Muscle layer of duodenum (tissue), 2 donors: ENCODE results near the gene EXD2.
A peak's percentile ranks its signal among the peaks of the same experiment; 100 is the strongest.
"Not testable (repeated sequence)": the region's sequence is repeated elsewhere in the genome, so short reads cannot be mapped to it uniquely, and the experiment has no call there.

Experiments used
- H3K27ac ChIP-seq: one replicate; pipeline ENCODE4 v1.7.0; 2013; ENCODE audit warnings: mild to moderate bottlenecking, low read length
- H3K27me3 ChIP-seq: one replicate; pipeline ENCODE4 v1.7.0; 2013; ENCODE audit warnings: low read depth, mild to moderate bottlenecking, control low read depth, low read length
- H3K36me3 ChIP-seq, 2 donors: one replicate each; pipeline ENCODE4 v1.7.0; 2013; ENCODE audit warnings: low read length in 2 of 2, control low read depth in 1 of 2, mild to moderate bottlenecking in 1 of 2; ENCODE audit not compliant: insufficient read depth in 2 of 2, control insufficient read depth in 1 of 2
- H3K4me1 ChIP-seq, 2 donors: one replicate each; pipeline ENCODE4 v1.7.0; 2013; ENCODE audit warnings: low read length in 2 of 2, mild to moderate bottlenecking in 2 of 2, control low read depth in 1 of 2, moderate library complexity in 1 of 2; ENCODE audit not compliant: insufficient read depth in 2 of 2, control insufficient read depth in 1 of 2
- H3K4me3 ChIP-seq, 2 donors: one replicate each; pipeline ENCODE4 v1.7.0; 2013; ENCODE audit warnings: low read length in 2 of 2, low read depth in 1 of 2, mild to moderate bottlenecking in 1 of 2
- H3K9me3 ChIP-seq, 2 donors: one replicate each; pipeline ENCODE4 v1.7.0; 2013; ENCODE audit warnings: low read length in 2 of 2, control low read depth in 1 of 2, mild to moderate bottlenecking in 1 of 2; ENCODE audit not compliant: control insufficient read depth in 1 of 2
- donor health status: healthy.

Gene EXD2

DNA sequence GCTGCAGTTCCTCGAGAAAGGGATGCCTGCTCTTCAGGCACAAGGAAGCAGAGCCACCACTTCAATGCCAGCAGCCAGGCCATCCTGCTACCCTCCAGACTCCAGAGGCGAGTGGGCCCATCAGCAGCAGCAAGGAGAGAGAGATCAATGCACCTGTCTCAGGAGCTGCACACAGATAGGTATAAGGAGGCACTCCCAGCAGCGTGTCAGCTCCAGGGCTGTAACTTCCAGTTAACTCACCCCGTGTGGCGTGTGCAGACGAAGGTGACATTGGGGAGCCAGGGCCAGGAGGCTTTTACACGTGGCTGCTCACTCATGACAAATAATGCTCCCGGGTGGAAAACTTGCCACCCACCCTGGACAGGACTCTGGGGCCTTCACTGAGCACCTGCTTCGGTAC, 92.9 kb downstream of the EXD2 start:
- Histone ChIP-seq H3K36me3 (no peaks in the 10 kb centered on the region), H3K27ac (no peak overlapping the region), H3K4me3 (no peak overlapping the region), H3K27me3 (no peaks in the 10 kb centered on the region), H3K9me3 (no peaks in the 10 kb centered on the region), H3K4me1 (peaks cover 0 to 19% of the 10 kb centered on the region in 2 donors)

DNA sequence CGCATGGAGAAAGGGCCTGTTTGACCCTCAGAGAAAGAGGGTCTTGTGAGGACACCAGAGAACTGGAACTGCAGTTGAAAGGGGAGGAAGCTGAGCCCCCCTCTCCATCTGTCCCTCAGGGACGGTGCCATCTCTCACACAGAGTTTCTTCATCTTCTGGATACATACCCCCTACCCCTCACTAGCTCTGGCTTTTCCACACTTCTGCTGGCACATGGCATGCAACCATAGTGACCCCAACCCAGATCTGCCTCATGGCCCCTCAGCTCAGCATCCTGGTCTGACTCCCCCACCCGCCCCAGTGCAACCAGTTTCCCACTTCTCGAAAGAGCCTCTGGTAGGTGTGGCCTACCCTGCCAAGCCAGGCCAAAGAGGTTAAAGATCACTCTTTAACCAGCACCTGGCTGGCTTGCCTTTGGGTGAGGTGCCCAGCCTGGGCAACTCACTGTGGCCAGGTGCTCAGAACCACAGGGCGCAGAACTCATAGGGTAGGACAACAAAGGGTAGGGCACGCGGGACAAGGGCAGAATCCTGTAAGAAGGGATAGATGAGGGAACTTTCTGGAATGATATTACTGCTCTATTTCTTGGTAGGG, 94.5 kb downstream of the EXD2 start:
- Histone ChIP-seq H3K27me3 (no peaks in the 10 kb centered on the region), H3K36me3 (no peaks in the 10 kb centered on the region), H3K27ac (no peak overlapping the region), H3K4me3 (no peak overlapping the region), H3K9me3 (no peaks in the 10 kb centered on the region), H3K4me1 (peaks cover 0 to 19% of the 10 kb centered on the region in 2 donors)

DNA sequence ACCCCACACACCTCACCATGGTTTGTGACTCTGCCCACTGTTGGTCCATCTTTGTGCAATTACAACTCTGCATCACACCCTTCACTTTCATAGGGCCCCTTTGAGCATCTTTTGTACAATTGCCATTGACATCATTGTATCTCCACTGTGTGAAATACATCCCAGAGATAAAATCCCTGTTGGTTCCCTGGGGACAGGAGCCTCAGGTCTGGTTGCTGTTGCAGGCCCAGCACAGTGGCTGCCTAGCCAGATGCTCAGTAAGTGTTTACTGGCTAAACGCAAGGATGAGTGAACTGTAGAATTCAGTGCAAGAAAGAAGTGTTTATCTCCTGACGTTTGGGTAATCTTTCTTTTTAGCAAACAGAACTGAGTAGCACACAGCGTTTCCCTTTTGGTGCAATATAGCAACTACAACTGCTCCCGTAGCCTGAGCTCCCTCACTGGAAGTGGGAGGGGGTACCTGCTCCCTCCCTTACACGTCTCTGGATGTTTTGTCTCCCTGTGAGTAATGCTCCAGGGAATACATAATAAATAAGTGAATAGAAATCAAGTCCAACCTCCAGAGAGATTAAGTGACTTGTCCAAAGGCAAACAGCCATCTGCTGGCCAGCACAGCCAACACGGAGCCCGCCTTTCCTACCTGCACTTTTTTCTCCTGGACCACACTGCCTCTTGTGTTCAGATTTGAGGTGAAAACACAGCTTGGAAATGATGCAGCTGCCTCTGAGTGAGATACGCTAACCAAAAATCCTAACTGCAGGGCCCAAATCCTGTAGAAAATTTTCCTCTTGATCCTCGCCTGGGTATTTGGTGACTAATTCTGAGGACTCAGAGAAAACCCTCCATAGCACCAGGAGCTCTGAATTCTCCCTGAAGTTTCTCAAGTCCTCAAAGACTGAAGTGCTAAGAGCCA, 96.1 kb downstream of the EXD2 start:
- Histone ChIP-seq H3K9me3 (no peaks in the 10 kb centered on the region), H3K4me3 (no peak overlapping the region), H3K27me3 (no peaks in the 10 kb centered on the region), H3K36me3 (no peaks in the 10 kb centered on the region), H3K27ac (peak overlapping the region; percentile 21), H3K4me1 (peaks cover 0 to 19% of the 10 kb centered on the region in 2 donors)

- H3K36me3 ChIP-seq: no peaks in the 10 kb centered on the region
- H3K27ac ChIP-seq: peak overlapping the region; percentile 21
- no peaks in the 10 kb centered on the region for H3K27me3 ChIP-seq
- H3K4me1 ChIP-seq: peaks cover 0 to 19% of the 10 kb centered on the region in 2 donors
- no peaks in the 10 kb centered on the region for H3K9me3 ChIP-seq
- no peak overlapping the region for H3K4me3 ChIP-seq
These were observed 96.9 kb downstream of the EXD2 start for GRCh38 chr14:69288011-69288771.

GRCh38 chr14:69288956-69289705, 97.8 kb downstream of the EXD2 start:
- Histone ChIP-seq H3K9me3 (no peaks in the 10 kb centered on the region), H3K27me3 (no peaks in the 10 kb centered on the region), H3K4me3 (no peak overlapping the region), H3K27ac (no peak overlapping the region), H3K36me3 (no peaks in the 10 kb centered on the region), H3K4me1 (peaks cover 0 to 19% of the 10 kb centered on the region in 2 donors)

DNA sequence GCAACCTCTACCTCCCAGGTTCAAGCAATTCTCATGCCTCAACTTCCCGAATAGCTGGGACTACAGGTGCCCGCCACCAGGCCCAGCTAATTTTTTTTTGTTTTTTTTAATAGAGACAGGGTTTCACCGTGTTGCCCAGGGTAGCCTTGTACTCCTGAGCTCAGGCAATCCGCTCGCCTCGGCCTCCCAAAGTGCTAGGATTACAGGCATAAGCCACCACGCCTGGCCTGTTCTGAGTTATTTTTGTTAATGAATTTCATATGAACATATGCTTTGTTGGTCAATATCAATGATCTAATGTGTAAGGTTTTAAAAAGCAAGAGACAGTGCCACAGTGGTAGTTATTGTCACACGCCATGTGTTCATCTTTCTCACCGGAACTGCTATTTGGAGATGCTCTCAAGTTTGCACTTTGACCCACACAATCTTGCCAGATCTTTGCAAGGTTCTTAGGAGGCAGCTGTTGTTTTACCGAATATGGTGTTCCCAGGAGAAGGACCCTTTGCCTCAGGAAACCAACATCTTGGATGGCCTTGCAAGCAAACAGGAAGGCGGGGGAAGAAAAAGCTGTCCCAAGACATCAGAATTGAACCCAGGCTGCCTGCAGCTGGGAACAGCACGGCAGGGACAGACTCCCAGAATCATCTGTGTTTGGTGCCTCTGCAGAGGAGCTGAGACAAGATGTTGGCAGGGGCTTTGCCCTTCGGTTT, 98.7 kb downstream of the EXD2 start:
- H3K27me3 ChIP-seq: no peaks in the 10 kb centered on the region
- no peaks in the 10 kb centered on the region for H3K36me3 ChIP-seq
- no peaks in the 10 kb centered on the region for H3K9me3 ChIP-seq
- peaks cover 0 to 19% of the 10 kb centered on the region in 2 donors for H3K4me1 ChIP-seq
- H3K27ac ChIP-seq: peak overlapping the region; percentile 31
- H3K4me3 ChIP-seq: no peak overlapping the region

GRCh38 chr14:69290881-69291280, 99.6 kb downstream of the EXD2 start:
- not testable (repeated sequence) for H3K36me3 ChIP-seq, H3K4me3 ChIP-seq, H3K27me3 ChIP-seq, H3K9me3 ChIP-seq
- H3K27ac ChIP-seq: peak overlapping the region; percentile 31
- H3K4me1 ChIP-seq: peaks cover 0 to 19% of the 10 kb centered on the region in 2 donors

DNA sequence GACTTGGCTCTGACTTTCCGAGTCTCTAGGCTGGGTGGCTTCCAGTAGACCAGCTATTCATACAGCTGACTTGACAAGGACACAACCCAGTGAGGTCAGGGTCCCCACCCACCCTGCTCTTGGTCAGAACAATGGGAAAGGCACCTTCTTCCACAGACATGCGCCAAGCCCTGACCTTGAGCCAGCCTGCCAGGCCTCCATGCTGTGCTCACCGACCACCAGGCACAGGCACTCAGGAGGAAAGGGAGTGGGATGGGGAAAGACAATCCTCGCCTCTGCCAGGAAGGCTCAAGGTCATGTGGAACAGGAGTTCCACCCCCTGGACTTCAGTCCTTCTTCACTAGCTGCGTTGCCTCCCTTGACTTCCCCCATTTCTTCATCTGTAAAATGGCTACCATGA, 100.1 kb downstream of the EXD2 start:
- no peak overlapping the region for H3K4me3 ChIP-seq
- H3K4me1 ChIP-seq: peaks cover 0 to 19% of the 10 kb centered on the region in 2 donors
- no peaks in the 10 kb centered on the region for H3K36me3 ChIP-seq
- no peak overlapping the region for H3K27ac ChIP-seq
- H3K27me3 ChIP-seq: no peaks in the 10 kb centered on the region
- no peaks in the 10 kb centered on the region for H3K9me3 ChIP-seq

DNA sequence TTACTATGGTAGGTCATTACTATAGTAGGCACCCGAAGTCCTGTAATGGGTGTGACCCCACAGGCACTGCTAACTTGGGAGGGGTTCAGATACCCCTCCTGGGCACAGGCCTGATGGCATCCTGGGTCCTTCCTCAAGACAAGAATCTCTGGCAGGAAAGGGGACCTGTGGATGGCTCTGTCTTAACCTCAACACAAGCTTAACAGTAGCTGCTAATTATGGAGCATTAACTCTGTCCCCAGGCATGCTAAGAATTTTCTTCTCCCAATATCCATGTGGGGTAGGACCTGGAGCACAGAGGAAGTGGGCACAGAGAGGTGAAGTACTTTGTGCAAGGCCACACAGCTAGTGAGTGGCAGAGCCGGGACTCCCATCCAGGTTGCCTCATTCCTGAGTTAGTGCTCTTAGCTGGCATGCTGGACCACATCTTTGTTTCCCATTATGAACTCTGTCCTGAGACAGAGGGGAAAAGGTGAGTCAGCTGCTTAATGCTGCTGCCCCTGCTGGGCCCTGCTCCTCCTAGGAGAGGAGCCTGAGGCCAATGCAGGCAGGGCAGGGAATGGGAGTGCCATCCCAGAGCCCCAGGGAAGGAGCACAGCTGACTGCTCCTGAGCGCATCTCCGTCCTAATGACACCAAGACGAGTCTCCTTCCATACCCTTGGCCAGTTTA, 100.7 kb downstream of the EXD2 start:
- Histone ChIP-seq H3K27ac (no peak overlapping the region), H3K36me3 (no peaks in the 10 kb centered on the region), H3K9me3 (no peaks in the 10 kb centered on the region), H3K27me3 (no peaks in the 10 kb centered on the region), H3K4me3 (no peak overlapping the region), H3K4me1 (peaks cover 0 to 15% of the 10 kb centered on the region in 2 donors)
